NCI-H748 (cell line): ENCODE measurements around the gene ASB14.
A peak's percentile ranks its signal among the peaks of the same experiment; 100 is the strongest.

Experiments
- DNase-seq: peaks from one replicate; lab custom pipeline; 2025; ENCODE audit not compliant: unreplicated experiment; lab: John Stamatoyannopoulos, UW

The ASB14 gene

DNA sequence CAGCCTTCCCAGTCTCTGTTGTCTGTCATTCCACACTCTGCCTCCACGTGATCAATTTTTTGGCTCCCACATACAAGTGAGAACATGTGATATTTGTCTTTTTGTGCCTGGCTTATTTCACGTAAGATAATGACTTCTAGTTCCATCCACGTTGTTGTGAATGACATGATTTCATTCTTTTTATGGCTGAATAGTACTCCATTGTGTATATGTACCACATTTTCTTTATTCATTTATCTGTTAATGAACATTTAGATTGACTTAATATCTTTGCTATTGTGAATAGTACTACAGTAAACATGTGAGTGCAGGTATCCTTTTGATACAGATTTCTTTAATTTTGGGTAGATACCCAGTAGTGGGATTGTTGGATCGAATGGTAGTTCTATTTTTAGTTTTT, 31.4 kb downstream of the ASB14 start:
- no peak for DNase-seq

DNA sequence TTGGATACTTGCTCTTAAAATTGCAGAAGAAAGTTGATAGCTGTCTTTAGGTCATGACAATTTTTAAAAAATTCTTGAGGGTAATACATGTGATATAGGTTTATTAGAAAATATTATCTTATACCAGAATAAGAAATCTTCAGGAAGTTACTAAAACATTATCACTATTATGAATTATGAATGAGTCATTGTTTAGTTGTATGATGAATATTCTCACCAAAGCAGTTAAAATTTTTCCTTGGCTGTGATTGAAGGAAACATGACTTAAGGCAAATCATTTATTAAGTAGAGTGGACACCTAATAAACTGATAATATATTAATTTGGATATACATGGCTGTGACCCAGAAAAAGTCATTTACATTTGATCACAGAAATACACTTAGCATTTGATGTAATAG, 34.8 kb downstream of the ASB14 start:
- no peak for DNase-seq

DNA sequence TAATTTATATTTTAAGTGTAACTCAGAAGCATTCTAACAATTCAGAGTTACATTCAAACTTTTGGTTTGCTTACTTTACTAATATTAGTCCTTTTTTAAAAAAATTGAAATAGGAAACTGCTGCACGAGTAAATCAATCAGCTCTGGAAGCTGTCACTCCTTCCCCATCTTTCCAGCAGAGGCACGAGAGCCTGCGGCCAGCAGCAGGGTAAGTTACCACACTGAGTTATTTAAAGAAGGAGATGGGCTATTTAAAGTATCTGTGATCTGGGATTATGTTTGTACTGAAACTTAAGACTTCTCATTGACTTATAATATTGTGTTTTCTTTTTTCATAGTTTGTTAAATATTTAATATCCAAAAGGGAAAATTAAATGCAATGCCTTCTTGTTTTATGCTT, 35.6 kb downstream of the ASB14 start:
- DNase-seq = no peak

DNA sequence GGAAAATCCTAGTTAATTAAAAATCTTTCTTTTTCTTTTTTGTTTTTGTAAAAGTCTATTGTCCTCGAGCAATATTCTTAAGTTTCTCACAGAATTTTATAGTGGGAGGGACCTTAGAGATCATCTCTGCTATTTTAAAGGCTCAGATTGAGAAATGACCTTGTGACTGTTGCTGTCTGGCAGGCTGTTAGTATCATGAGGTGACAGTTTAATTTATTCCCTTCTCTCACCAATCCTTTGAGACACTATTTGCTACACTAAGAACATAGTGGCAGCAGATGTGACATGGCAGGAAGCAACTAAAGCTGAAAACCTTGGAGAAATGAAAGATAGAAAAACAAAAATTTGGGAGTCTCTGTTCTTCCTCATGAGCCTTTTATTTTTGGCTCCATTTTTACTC, 40.1 kb downstream of the ASB14 start:
- DNase-seq = no peak

DNA sequence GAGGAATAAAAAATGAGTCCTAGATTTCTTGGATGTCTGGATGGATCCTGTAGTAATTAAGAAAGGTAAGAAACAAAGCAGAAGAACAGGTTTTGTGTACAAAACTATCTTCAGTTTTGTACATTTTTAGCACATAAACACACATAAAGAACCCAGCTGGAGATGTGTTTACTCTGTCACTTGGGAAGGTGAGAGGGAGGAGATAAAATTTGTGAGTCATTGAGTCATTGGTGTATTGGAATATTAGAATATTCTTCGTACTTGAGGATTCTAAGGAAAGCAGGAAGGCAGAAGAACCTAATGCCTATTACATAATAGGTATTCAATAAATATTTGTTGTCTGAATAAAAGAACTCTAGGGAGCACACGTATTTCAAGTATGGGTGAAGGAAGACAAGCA, 47.5 kb downstream of the ASB14 start:
- no peak for DNase-seq

DNA sequence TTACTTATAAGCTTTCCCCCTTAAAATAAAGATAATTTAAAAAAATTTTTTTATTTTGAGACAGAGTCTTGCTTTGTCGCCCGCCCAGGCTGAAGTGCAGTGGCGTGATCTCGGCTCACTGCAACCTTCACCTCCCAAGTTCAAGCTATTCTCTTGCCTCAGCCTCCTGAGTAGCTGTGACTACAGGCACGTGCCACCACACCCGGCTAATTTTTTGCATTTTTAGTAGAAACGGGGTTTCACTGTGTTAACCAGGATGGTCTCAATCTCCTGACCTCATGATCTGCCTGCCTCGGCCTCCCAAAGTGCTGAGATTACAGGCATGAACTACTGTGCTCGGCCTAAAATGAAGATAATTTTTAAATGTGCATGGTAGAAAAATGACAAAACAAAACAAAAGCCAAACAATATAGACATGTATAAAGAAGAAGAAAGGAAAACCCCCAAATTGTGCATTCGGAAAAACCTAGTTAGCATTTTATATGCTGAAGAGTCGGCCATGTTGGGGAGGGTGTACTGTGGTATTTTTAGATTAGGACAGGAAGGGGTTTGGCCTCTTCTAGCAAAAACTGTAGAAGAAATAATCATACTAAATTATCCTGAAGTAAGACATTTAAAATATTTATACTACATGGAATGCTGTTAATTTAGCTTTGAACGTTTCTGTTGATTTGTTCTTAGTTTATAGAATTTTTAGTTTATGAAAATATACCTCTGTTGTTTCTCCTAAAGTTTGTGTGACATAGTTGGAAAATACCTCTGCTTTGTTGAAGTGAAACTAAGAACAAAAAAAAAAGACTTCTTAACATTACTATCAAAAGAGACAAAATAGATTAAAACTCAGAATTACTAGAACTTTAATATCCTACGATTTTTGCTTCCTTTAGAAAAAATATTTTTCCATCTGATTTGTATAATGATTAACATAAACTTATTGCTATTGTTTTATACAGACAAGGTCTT, 57.6 kb downstream of the ASB14 start:
- no peak for DNase-seq

DNA sequence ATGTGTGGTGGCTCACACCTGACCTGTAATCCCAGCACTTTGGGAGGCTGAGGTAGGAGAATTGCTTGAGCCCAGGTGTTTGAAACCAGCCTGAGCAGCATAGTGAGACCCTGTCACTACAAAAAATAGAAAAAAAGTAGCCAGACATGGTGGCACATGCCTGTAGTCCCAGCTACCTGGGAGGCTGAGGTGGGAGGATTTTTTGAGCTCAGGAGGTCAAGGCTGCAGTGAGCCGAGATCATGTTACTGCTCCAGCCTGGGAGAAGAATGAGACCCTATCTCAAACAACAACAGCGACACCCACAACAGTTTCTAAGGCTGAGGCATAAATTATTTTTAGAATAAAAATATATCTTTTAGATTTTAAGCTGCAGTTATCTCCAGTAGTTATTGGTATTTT, 58.7 kb downstream of the ASB14 start:
- no peak for DNase-seq

DNA sequence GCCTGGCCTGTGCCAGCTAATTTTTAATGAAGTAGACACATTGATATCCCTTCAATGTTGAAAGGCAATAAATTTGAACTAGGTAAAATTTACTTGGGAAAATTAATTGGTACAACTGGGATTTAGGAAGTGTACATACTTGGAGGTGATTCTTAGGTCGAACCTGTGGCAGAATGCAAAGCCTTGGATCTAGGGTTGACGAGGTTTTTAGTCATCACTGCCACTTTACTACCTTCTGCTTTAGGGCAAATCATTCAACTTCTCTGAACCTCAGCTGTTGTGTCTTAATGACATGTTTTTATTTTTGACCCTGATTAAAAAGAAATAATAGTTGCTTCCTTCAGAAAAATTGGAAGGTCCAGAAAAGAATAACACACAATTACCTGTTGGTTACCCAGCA, 62.5 kb downstream of the ASB14 start:
- no peak for DNase-seq

DNA sequence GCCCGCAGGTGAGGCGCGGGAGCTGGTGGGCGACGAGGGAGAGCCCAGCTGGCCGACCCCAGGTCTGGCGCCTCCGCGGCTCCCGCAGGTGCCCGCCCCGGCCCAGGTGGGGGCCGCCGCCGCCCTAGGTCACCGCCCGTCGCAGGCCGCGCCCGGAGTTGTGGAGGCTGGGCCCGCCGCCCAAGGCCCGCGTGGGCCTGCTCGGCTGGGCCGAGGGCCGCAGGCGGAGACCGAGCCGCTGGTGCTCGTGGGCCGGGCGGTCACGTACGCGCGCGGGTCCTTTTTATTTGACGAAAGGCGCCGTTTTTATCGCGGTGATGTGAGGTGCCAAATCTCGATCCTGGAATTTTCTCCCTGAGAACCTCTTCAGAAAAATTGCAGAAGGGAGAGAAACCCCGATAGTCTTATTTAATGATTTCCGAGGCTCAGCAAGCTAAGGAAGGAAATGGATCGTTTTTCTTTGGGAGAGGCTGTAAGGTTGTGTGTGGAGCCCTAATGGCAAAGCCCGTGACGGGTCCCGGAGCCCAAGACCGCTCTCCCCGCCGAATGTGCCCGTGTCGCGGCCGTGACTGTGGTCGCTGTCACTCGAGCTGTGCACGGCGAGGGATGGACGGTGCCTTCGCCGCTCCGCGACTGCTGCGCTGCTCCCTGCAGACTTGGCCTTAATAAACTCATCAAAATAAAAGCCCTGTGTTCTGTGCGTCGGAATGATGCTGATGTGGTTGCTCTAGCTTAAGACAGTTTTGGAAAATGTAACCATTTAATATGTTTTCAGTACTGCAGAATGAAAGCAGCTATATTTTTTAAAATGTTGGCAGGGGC, 64.3 kb downstream of the ASB14 start:
- DNase-seq = peak; percentile 73

DNA sequence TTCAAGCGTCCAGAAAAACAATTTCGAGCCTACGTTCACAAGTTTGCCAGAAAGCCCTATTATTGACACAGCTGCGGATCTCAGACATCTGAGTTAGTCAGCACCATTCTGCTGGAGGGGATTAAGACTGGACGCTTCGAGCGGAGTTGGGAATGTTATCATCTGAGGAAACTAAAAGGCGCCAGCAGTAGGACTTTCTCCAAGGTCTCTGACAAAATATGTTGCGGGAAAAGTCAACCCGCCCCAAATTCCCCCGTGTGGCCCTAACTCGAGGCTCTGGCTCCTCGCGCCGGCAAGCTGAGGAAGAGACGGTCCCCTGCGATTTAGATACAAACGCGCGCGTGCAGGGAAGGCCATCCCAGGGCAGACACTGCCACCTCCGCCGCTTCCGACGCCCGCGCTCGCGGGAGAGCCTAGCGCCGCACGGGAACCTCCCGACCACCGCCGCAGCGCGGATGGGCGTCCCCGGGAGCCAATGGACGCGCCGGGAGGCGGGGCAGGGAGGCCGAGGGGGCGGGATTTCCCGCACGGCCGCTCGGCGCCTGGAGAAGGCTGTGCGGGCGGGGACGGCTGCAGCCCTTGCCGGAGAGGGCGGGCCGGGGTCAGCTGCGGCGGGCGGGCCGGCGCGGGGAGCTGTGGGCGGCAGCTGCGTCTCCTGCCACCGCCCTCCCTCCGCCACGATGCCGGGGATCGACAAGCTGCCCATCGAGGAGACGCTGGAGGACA, 65.1 kb downstream of the ASB14 start, which contains the start of gene APPL1:
Gene APPL1 (plus strand): TSS at position 526 of the 726 bp plus-strand sequence. CDS start 155 bp downstream, at position 681.
- DNase-seq = peak; percentile 91

DNA sequence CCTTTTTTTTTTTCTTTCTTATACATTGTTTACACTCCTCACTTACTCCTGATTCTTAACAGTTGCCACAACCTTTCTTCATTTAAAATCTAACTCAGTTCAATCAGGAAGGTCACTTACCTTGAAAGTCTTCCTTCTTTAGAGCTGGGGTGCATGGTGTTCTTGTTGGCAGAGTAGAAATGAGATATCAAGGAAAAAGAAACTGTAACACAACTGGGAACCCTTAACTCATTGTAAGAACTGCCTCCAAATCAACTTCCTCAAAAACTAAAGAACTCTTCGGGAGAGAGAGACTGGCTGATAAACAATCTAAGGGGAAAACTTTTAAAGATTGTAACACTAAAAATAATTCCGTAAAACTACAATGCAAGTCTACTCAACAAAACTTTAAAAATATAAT, 66.3 kb downstream of the ASB14 start:
- no peak for DNase-seq

DNA sequence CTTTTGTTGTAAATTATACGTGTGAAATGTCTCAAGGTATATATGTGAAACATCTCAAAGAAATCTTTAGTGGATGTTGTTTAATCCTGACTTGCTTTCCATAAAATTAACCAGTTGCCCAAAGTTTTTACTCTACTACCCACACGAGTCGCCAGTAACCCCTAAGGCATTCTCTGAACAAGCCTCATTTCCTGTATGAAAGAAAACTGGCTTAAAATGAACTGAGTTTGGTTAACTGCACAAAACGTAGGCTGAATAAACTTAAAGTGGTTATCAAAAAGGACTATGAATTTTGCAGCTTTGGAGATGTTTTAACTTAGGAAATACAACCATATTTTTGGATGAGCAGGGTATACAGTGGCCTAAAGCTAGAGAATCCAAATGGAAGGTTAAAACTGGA, 67.6 kb downstream of the ASB14 start:
- DNase-seq = no peak

DNA sequence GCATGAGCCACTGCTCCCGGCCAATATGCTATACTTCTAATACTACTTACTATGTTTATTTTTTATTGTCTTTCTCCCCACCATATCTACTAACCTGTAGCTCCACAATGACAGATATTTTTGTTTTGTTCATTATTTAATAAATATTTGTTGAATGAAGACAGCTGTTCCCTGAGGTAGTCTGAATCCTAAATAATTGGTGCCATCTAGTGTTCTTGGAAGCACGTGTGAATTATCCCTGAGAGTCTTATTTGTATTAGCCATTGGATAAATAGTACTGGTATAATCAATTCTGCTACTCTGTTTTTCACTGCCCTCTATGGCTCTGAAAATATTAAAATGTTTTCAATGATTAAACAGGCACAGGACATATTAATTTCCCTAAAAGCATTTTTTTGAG, 70.6 kb downstream of the ASB14 start:
- DNase-seq = peak; percentile 7
